Testis (tissue), 2 donors: Measurements from ENCODE around the gene DENND1A.

ENCODE experiments used
- POLR2A ChIP-seq: fragments of 450-650 bp; IDR thresholded peaks from one replicate; pipeline ENCODE4 v1.6.1; 2017; ENCODE audit warnings: antibody characterized with exemption, mild to moderate bottlenecking, moderate library complexity
- TF ChIP-seq, protein P1 (sequence below), 3 experiments: fragments of 450-650 bp in 2 of 3; fragments of 200-600 bp in 1 of 3; sonication (generic) in 1 of 3; IDR thresholded peaks; one replicate each; pipeline ENCODE4 v1.5.1; 2016 to 2019; ENCODE audit warnings: antibody characterized with exemption in 3 of 3, mild to moderate bottlenecking in 2 of 3, moderate library complexity in 1 of 3

- TF ChIP-seq, protein P1, sequence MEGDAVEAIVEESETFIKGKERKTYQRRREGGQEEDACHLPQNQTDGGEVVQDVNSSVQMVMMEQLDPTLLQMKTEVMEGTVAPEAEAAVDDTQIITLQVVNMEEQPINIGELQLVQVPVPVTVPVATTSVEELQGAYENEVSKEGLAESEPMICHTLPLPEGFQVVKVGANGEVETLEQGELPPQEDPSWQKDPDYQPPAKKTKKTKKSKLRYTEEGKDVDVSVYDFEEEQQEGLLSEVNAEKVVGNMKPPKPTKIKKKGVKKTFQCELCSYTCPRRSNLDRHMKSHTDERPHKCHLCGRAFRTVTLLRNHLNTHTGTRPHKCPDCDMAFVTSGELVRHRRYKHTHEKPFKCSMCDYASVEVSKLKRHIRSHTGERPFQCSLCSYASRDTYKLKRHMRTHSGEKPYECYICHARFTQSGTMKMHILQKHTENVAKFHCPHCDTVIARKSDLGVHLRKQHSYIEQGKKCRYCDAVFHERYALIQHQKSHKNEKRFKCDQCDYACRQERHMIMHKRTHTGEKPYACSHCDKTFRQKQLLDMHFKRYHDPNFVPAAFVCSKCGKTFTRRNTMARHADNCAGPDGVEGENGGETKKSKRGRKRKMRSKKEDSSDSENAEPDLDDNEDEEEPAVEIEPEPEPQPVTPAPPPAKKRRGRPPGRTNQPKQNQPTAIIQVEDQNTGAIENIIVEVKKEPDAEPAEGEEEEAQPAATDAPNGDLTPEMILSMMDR (IDR thresholded peaks at IDR 0.05): no peak
- TF ChIP-seq POLR2A: no peak
These were observed 45.9 kb upstream of the DENND1A start for GRCh38 chr9:123975871-123976270.
